ENCODE data around the gene IDUA.
A peak's percentile ranks its signal among the peaks of the same experiment; 100 is the strongest.

Gene IDUA

DNA sequence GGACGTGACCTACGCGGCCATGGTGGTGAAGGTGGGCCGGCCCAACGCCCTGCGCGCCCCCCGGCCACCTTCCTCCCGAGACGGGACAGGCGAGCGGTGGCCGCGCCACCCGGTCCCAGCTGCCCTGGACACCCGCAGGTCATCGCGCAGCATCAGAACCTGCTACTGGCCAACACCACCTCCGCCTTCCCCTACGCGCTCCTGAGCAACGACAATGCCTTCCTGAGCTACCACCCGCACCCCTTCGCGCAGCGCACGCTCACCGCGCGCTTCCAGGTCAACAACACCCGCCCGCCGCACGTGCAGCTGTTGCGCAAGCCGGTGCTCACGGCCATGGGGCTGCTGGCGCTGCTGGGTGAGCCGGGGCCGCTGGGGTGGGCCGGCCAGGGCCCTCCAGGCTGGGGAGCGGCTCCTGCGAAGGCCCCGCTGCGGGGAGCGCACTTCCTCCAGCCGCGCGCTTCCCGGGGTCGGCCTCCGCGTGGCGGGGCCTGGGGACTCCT lies 15.3 kb downstream of the IDUA start:
- peak in 1 of 2 experiments; percentile 52 for DNase-seq

GRCh38 chr4:1002631-1003251 lies 15.9 kb downstream of the IDUA start:
- DNase-seq: peak in 1 of 2 experiments; percentile 23

DNA sequence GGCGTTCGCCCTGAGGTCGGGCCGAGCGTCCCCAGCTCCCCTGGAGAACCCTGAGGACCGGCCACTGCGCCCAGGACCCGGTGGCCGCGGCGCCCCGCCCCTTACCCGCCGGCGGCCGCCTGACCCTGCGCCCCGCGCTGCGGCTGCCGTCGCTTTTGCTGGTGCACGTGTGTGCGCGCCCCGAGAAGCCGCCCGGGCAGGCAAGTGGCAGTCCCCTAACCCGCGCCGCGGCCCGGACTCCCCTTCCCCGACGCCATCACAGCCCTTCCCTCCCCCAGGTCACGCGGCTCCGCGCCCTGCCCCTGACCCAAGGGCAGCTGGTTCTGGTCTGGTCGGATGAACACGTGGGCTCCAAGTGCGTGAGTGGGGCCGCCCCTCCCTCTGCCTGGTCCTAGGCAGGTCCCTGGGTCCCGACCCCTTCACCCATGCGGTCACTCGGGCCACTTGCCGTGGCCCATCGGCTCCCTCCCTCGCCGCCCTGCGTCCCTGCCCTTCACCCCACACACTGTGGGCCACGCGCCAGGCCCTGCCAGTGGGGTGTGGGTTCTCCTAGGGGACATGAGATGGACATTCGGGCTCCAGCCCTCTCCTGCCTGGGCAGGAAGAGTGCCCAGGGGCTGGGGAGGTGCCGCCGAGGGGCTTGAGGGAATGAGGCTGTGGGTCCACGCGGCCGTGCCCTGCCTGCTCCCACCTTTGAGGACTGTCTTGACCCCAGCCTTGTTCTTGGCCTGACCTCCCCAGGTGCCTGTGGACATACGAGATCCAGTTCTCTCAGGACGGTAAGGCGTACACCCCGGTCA lies 16.6 kb downstream of the IDUA start:
- no peak for DNase-seq

DNA sequence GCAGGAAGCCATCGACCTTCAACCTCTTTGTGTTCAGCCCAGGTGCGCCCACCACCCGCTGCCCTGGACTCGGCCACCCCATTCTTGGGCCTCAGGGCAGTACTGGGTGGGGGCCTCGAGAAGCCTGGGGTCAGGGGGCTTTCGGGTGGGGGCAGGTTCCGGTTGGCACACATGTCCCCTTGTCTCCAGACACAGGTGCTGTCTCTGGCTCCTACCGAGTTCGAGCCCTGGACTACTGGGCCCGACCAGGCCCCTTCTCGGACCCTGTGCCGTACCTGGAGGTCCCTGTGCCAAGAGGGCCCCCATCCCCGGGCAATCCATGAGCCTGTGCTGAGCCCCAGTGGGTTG lies 17.2 kb downstream of the IDUA start:
- no peak for DNase-seq

DNA sequence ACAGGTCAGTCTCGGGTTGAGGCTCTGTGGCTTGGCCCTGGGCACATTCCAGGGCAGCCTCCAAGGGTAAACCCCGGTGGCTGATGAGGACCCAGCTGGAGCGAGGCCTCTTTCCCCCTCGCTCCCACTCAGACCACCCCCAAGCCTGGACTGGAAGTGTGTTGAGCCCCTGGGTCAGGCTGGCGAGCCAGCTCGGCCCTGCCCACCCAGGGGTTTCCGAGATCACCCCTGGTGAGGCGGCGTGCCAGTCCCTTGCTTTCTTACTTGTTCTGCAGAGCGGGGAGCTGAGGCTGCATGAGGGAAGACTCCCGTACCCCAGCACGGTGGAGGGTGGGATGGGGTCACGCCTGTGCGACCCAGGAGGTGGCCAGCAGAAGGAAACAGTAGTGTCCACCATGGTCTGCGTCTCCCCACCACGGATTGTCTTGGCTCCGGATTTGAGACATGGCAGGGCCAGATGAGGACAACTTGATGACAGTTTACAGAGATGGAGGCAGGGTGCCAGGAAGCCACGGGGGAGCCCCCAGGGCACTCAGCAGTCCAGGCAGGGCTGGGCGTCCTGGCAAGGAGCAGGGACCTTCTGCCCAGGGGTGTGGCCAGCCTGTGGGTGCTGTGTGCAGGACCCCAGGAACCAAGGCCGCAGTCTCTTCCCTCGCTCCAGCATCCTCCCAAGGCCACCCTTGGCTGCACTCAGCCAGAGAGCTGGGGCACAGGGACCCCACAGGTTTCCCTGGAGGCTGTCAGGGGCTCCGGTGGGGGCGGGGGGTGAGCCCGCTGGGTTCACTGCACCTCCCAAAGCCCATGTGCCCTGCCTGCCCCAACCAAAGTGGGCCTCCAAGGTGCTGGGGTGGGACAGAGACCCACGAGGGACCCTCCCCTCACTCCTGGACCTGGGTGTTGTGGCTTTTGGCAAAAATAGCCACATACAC lies 18.0 kb downstream of the IDUA start:
- DNase-seq: no peak

DNA sequence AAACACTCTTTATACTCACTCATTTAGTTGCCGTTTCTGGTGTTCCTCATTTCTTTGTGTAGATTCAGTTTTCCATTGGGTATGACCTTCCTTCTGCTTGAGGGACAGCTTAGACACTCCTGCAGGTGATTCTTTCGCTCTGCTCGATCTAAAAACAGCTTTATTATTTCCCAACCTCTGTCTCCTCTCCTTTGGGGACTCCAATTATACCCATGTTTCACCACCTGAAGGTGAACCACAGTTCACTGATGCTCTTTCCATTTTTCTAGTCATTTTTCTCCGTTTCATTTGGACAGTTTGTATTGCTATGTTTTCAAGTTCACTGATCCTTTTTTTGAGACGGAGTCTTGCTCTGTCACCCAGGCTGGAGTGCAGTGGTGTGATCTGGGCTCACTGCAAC lies 20.0 kb downstream of the IDUA start:
- DNase-seq: no peak

DNA sequence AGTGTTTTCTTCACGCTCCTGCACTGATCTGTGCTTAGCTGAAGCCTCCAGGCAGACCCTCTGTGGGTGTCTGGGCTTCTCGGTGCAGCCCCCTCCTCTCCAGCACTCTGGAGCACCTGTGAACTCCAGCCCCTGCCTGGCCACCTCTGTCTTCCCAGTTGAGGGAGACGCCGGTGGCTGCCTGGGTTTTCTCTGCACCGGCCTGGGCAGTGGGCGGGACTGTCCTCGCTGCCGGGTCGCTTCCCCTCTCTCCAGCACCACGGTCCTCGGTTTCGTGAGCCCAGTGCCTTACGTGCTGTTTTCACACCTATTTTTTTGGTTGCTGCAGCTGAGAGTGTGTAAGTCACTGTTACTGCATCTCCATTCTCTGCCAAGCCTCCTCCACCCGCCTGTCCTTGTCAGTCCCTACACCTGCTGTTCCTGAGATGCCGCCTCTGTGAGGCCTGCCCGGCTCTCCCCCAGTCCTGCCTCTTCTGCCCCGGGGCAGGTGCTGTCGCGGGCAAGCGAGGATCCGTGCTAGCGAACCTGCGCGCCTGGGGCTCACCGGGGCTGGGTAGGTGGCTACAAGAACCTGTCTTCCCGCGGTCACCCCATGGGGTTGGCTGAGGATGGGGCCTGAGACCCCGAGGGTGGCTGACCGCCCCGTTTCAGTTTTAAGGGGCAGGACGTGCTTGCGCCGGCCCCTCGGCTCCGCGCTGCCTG lies 22.1 kb downstream of the IDUA start:
- DNase-seq: peak in 1 of 2 experiments; percentile 55

DNA sequence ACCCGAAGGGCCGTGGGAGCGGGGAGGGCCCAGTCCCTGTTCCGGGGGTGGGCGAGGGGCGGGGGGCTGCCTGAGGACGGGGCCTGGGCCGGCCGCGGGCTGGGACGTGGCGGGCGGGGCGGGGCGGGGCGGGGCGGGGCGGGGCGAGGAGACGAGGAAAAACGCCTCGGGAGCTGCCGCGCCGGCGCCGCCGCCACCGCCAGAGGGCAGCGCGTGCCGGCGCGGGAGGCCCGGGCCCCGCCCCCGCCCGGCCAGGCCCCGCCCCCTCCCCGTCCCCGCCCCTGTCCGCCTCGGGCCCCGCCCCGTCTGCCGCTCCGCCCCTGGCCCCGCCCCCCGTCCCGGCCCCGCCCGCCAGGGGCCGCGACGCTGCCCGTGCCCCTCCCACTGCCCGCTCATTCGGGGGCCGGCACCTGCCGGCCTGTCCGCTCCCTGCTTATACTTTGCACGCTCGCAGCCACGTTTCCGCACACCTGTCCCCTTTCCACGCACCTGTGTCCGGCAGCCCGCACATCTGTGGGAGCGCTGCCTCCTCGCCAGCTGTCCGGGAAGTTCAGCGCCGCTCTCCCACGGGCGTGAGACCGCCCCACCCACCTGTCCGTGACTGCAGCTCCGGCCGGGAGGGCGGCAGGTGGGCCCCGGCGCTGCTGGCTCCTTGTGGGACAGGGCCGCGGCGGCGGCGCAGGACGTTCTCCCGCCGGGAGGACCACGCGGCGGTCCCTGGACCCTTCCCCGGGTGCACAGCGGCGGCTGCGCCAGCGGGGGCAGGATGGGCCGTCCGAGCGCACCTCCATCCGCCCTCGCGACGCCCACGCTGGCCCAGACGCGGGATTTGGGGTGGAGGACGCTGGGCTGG lies 22.9 kb downstream of the IDUA start:
- DNase-seq: peak; percentile 29 to 83

DNA sequence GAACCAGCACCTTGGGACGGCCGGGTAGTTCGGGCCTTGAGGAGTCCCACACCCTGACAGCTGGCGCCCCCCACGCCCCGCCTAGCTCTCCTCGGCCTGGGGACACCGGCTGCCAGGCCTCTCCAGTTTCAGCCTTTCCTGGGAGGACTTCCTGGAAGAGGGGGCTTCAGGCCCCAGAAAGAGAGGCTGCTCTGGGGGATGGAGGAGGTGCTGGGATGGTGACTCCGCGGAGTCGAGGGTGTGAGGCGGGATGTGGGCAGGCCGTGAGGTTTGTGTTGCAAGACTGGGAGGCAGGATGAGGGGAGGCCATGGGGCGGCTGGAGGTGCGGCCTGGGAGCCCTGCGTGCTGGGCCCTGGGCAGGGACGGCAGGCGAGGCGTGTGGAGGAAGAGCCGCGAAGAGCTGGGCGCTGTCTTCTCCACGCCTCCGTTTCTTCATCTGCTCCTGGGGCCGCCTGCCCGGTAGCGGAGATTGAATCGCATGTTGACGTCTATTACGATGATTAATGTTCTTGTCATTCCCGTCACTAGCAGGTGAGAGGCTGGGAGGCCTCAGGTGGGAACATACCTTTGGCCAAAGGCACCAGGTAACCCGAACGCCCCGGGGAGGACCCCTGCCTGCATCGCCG lies 23.7 kb downstream of the IDUA start:
- DNase-seq: peak; percentile 58 to 75

GRCh38 chr4:1011022-1011665 lies 24.3 kb downstream of the IDUA start, which contains the start of gene FGFRL1:
TSS of gene FGFRL1 (plus strand) at chr4:1011626. CDS start at chr4:1012486, 860 bp downstream.
- DNase-seq: peak in 1 of 2 experiments; percentile 87

GRCh38 chr4:1011666-1012033 lies 24.8 kb downstream of the IDUA start:
- DNase-seq: no peak

- peak in 1 of 2 experiments; percentile 48 for DNase-seq
These were observed 25.3 kb downstream of the IDUA start for GRCh38 chr4:1012034-1012739.

DNA sequence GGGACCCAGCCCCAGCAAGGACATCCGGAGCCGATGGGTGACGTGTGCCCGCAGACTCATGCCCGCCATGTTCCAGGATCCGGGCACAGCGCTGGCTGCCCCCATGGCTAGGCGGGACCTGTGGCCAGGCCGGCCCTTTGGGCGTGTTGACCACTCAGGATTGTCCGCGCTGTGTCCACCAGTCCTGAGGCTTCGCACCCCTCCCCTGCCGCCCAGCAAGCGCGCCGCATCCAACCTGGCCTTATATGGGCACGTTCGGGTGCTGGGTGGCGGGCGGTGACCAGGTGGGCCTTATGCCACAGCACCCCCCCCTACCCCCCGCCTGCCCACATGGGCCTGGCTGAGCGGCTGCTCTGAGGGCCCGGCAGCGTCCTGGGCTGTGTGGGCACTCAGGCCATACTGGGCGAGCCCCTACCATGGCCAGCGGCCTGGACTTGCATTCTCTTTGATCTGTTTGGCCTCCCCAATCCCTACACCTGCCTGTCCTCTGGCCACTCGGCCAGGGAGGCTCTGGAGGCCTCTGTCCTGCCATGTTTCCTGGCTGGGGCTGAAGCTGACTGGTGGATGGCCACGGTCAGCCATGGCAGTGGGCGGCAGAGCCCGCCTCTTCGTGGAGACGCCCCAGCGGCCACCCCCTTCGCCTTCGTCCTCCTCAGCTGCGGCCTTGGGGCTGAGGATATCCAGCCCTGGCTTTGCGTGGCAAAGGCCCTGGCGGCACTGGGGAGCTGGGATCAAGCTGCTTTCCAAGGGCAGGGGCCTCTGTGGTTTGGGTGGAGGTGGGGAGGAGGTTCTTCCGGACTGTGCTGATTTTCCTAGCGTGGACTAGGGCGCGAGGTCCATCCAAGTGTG lies 26.6 kb downstream of the IDUA start:
- no peak for DNase-seq

DNA sequence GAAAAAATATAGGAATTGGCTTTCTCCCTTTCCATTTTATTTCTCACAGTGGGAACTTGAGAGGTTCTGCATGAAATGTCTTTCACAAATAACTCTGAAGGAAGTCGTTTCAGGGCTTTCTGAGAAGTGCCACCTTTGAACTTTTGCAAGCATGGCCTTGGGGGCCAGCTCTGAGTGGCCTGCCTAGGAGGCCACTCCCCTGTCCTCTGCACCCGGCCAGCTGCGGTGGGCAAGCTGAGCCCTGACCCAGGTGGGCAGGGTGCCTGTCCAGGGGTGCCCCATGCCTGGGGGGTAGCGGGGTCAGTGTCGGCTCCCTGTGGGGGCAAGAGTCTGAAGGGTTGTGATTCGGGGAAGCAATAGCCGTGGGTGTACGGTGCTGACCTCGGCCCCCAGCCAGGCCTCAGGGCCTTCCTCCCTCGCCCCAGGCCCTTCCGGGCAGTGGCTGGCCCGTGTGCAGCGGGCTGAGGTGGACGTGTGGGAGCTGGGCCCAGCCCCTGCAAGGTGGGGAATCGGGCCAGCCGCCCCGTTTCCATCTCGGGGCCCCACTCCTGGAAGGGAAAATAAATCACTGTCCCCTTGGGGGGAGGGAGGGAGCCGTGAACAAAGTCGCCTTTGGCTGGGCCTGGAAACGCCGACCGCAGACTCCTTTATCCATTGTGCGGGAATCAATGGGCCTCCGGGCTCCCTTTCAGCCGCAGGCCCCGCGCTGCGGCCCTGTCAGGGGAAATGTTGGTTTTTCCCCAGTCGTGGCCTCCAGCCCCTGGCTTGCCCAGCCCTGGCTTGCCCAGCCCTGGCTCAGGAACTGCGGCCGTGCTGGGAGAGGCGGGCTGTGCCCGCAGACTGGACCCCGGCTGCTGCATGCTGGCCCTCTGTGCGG lies 27.7 kb downstream of the IDUA start:
- no peak for DNase-seq

DNA sequence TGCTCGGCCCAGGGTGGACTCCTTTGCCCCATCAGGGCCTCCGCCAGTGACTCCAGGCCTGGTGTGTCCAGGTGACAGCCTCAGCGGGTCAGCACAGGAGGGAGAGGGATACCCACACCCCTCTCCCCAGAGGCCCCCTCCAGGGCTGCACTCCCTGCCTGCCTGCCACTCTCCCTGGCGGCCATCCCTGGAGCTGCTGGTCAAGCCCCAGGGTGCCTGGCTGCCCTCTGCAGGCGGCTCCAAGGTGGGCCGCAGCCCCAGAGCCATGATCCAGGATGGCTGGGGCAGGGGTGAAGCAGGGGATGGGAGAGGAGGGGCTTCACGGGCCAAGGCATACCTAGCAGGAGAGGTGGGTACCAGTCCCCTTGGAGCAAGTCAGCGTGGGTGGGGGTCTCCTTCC lies 28.3 kb downstream of the IDUA start:
- no peak for DNase-seq

- DNase-seq: no peak
These were observed 28.9 kb downstream of the IDUA start for GRCh38 chr4:1015746-1016145.

GRCh38 chr4:1017211-1017610 lies 30.4 kb downstream of the IDUA start:
- no peak for DNase-seq

- no peak for DNase-seq
These were observed 30.9 kb downstream of the IDUA start for GRCh38 chr4:1017706-1018105.

All from NCI-H526 (cell line).